ENCODE data around the gene GSC.

DNA sequence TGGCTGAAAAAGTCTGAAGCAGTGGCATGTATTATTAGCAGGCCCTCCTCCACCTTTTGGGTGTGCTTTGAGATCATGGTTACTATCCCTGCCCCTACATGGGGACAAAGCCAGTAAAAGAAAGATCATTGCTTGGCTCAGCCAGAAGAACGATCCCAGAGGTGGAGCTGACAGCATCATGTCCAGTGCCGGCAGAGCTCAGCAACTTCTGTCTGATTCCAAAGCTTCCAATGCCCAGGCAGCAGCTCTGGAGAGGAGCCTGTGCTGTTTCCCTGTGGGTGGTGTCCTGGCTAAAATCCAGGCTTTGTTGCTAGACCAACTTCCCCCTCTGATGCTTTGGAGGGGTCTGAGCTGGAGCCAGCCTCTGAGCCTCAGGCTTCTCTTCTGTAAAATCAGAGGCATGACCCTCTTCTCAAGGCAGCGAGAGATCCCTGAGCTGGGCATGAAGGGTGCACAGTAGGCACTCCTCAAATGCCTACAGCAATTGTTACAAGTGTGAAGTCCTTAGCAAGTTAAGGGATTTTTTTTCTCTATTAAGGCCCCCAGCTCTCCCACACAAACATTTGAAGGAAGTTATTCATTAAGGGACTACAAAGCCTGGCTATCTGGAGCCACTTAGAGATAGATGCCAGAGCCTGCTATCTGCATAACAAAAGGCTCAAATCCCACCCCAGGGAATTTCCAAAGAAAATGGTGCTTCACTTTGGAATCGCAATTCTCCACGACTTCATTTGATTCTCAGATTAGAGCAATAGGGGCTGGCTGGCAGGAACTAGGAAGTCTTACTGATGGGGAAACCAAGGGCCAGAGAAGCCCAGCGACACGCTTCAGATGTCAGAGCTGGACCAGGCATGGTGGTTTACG is 10.9 kb upstream of the GSC start:
- TF ChIP-seq, protein P1, sequence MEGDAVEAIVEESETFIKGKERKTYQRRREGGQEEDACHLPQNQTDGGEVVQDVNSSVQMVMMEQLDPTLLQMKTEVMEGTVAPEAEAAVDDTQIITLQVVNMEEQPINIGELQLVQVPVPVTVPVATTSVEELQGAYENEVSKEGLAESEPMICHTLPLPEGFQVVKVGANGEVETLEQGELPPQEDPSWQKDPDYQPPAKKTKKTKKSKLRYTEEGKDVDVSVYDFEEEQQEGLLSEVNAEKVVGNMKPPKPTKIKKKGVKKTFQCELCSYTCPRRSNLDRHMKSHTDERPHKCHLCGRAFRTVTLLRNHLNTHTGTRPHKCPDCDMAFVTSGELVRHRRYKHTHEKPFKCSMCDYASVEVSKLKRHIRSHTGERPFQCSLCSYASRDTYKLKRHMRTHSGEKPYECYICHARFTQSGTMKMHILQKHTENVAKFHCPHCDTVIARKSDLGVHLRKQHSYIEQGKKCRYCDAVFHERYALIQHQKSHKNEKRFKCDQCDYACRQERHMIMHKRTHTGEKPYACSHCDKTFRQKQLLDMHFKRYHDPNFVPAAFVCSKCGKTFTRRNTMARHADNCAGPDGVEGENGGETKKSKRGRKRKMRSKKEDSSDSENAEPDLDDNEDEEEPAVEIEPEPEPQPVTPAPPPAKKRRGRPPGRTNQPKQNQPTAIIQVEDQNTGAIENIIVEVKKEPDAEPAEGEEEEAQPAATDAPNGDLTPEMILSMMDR (IDR thresholded peaks at IDR 0.05), result no peak
- TF ChIP-seq POLR2A (IDR thresholded peaks at IDR 0.05), result no peak
